Motor neuron (in vitro differentiated cells): ENCODE data around the gene NIM1K. TPM values are rescaled to one million over a fixed set of nuclear protein-coding genes. Genes with fewer than 3 reads are reported as not detected.
"Not testable (repeated sequence)": the region's sequence is repeated elsewhere in the genome, so short reads cannot be mapped to it uniquely, and the experiment has no call there.

Source experiments
- ATAC-seq, 8 experiments: fragments of 200-7000 bp; cut with Tn5 transposase; replicated peaks in 6 of 8; 2 replicates each; pipeline ENCODE4 v1.8.0; 2021; ENCODE audit warnings: mild to moderate bottlenecking in 8 of 8, moderate library complexity in 8 of 8
- H3K27ac ChIP-seq, 2 donors: fragments of 250-450 bp; sonication (Bioruptor Pico); 2 replicates each; pipeline ENCODE4 v1.9.0; 2021; ENCODE audit warnings: antibody characterized with exemption in 2 of 2, mild to moderate bottlenecking in 2 of 2, moderate library complexity in 1 of 2
- H3K4me1 ChIP-seq, 2 donors: fragments of 250-450 bp; sonication (Bioruptor Pico); replicated peaks in 1 of 2; 2 replicates each; pipeline ENCODE4 v1.6.1; 2021; ENCODE audit warnings: antibody characterized with exemption in 2 of 2, mild to moderate bottlenecking in 2 of 2, moderate library complexity in 1 of 2
- H3K4me3 ChIP-seq, 5 donors: fragments of 250-450 bp; sonication (Bioruptor Pico); 2 replicates each; pipeline ENCODE4 v1.9.0; 2021; ENCODE audit warnings: antibody characterized with exemption in 5 of 5, mild to moderate bottlenecking in 5 of 5, moderate library complexity in 4 of 5
- WGBS, 10 experiments: fragments of 450-650 bp; shearing (Covaris generic); methylation state at CpG; one replicate each; pipeline ENCODE4 v1.0.0; 2022; 5-methylcytosine and 5-hydroxymethylcytosine counted together
- in situ Hi-C, 9 experiments: fragments of 400-800 bp; cut with MboI; loops; one replicate each; pipeline ENCODE4 v1.15.0; 2021; ENCODE audit warnings: low sequenced_read_pairs in 9 of 9, low pct_unique_long_range_greater_than_20kb in 2 of 9; ENCODE audit not compliant: unreplicated experiment in 9 of 9
- total RNA-seq, 8 experiments: library from RNA; unstranded; fragments of 300-600 nt; gene quantifications; 2 replicates each; pipeline versions ENCODE4 v1.2.3 to v1.2.4, GENCODE V29; 2022

The NIM1K gene
- total RNA-seq, 8 experiments from 2014 or later = 1.5 to 14.7 (median 5.0) TPM

DNA sequence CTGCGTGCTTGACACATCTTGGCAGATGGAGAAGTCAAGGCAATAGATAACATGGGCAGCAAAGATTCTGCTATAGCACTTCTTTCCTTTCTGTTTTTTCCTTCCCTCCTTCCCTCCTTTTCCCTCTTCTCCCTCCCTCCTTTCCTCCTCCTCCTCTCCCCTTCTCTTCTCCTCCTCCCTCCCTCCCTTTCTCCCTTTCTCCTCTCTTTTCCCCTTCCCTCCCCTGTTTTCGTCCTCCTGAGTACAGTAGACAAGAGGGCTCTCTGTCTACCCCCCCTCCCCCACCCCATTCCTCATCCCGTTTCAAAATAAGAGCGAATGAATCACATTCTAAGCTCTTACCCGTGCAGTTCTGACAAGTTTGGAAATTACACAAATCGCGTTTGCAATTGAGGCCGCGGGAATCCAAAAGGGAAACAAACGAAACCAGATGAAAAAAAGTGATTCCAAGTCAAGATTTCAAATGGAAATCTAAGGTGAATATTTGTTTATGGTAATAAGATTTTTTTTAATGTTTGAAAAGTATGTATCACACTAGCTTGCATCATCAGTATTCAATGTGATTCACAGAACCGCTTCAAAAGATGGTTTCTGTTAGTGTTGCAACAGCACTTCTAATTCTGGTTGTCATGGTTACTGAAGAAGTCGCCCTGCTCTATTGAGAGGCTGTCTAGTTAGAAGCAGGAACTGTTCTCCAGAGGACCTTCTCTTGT lies 1.3 kb downstream of the NIM1K start:
- peaks cover 6 to 14% of the 10 kb centered on the region in 2 donors for H3K4me1 ChIP-seq
- no peak overlapping the region for H3K27ac ChIP-seq
- 0 to 6% (median 0%) methylated on average over 1 to 8 of the region's 12 CpGs for WGBS, 10 experiments
- in situ Hi-C loops = no loop called here
- peak overlapping the region; percentile 48 to 64 (median 59) for H3K4me3 ChIP-seq
- peak; percentile 18 to 80 (median 40) for ATAC-seq

GRCh38 chr5:43193894-43194265 lies 1.9 kb downstream of the NIM1K start:
- in situ Hi-C loops = no loop called here
- Histone ChIP-seq H3K27ac (no peak overlapping the region), H3K4me3 (peak overlapping the region; percentile 48 to 64 (median 59)), H3K4me1 (peaks cover 6 to 14% of the 10 kb centered on the region in 2 donors)
- 0 to 31% (median 0%) methylated on average over 1 to 6 of the region's 6 CpGs; no CpG with 5 or more reads in 1 of the 10 experiments for WGBS, 10 experiments
- peak in 5 of 8 experiments; percentile 7 to 27 (median 14) for ATAC-seq

GRCh38 chr5:43195670-43196265 lies 3.7 kb downstream of the NIM1K start:
- Histone ChIP-seq H3K27ac (no peak overlapping the region), H3K4me3 (no peak overlapping the region)

DNA sequence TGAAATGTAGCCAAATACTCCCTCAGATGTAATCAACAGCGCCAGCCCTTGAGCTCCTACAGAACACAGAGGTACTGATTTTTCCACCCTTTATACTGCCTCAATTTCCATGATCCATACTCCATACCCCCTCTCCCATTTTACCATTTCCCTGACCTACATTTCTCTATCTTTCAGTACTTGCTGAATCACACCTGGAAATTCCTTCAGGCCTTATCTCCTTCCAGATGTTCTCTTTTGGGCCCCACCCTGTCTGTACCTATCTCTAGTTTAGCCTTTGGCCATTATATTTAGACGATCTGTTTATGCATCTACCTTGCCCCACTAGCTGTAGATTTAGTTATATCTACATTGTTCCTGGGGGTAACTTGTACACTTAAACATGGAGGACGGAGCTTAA lies 5.5 kb downstream of the NIM1K start:
- Histone ChIP-seq H3K4me3 (no peak overlapping the region), H3K4me1 (peaks cover 6 to 8% of the 10 kb centered on the region in 2 donors), H3K27ac (no peak overlapping the region)
- in situ Hi-C loops = no loop called here
- WGBS, 10 experiments = 0 to 67% (median 45%) methylated on average over 1 to 3 of the region's 3 CpGs
- no peak for ATAC-seq

More at GRCh38 chr5:43195670-43196265, 3.7 kb downstream of the NIM1K start:
- H3K4me1 ChIP-seq = peaks cover 6 to 14% of the 10 kb centered on the region in 2 donors
- WGBS, 10 experiments = 58 to 94% (median 79%) methylated on average over 3 to 7 of the region's 7 CpGs
- in situ Hi-C loops = no loop called here
- no peak for ATAC-seq

DNA sequence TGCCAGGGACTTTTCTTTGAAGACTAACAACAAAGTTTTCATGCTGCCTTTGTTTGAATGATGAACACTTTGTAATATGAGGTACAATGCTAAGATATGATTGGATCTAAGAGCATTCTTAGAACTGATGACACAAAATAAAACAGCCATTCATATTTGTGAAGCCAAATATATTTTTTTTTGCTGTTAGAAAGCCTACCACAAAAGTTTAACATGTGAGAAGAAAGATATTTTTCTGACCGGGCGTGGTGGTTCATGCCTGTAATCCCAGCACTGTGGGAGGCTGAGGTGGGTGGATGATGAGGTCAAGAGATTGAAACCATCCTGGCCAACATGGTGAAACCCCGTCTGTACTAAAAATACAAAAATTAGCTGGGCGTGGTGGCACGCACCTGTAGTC lies 9.4 kb downstream of the NIM1K start:
- H3K27ac ChIP-seq, in situ Hi-C loops, H3K4me3 ChIP-seq, H3K4me1 ChIP-seq, ATAC-seq: not testable (repeated sequence)
- WGBS, 10 experiments = 56 to 100% (median 89%) methylated on average over 2 to 5 of the region's 5 CpGs; no CpG with 5 or more reads in 1 of the 10 experiments

DNA sequence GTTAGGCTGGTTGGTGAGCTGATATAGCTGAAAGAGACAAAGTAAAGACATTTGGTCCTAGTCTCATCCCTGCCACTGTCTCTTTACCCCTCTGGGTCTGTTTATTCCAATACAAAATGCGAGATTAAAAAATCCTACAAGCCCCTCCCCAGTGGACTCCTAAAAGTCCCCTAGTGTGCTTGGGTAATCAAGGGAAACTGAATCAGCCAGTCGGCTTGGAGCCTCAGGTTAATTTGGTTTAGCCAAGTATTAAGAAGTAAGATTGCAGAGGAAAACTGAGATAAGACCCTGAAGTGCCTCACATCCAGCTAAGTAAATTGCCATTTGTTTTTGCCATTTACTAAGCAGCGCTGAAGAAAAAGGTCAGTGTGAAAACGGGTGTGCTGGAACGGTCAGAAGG lies 10.4 kb downstream of the NIM1K start:
- WGBS, 10 experiments = 72 to 95% (median 90%) methylated on average over 1 to 5 of the region's 5 CpGs; no CpG with 5 or more reads in 1 of the 10 experiments
- in situ Hi-C loops = no loop called here
- no peak for ATAC-seq

GRCh38 chr5:43203373-43203772 lies 11.3 kb downstream of the NIM1K start:
- ATAC-seq = no peak
- H3K27ac ChIP-seq = no peak overlapping the region
- H3K4me3 ChIP-seq = no peak overlapping the region
- in situ Hi-C loops = no loop called here
- no peaks in the 10 kb centered on the region for H3K4me1 ChIP-seq
- WGBS, 10 experiments = 67 to 100% (median 88%) methylated on average over 1 to 4 of the region's 5 CpGs; no CpG with 5 or more reads in 2 of the 10 experiments

More for the DNA sequence above, 10.4 kb downstream of the NIM1K start:
- Histone ChIP-seq H3K27ac (no peak overlapping the region), H3K4me3 (no peak overlapping the region), H3K4me1 (no peaks in the 10 kb centered on the region)

DNA sequence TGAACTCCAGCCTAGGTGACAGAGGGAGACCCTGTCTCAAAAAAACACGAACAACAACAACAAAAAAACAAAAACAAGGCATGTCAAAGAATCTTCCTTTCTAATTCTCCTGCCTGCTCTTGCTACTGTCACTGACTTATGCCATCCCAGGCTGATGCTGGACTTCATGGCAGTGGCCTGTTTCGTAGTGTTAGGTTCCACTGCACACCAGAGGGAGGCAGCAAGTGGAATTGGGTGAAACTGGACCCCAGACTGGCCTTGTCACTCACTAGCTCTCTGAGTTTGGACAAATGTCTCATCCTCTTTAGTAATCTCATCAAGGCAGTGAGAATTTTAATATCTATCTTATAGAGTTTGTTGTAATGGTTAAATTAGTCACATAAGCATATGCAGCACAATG lies 12.9 kb downstream of the NIM1K start:
- Histone ChIP-seq H3K4me1 (no peaks in the 10 kb centered on the region), H3K27ac (no peak overlapping the region), H3K4me3 (no peak overlapping the region)
- no peak for ATAC-seq
- WGBS, 10 experiments = 60 to 88% (median 77%) methylated on average over 1 to 2 of the region's 2 CpGs; no CpG with 5 or more reads in 6 of the 10 experiments
- in situ Hi-C loops = no loop called here

GRCh38 chr5:43207601-43208000 lies 15.6 kb downstream of the NIM1K start:
- Histone ChIP-seq H3K4me3 (no peak overlapping the region), H3K27ac (no peak overlapping the region), H3K4me1 (no peaks in the 10 kb centered on the region)
- in situ Hi-C loops = no loop called here
- peak in 1 of 8 experiments; percentile 39 for ATAC-seq
- WGBS, 10 experiments = 8 to 100% (median 89%) methylated on average over 2 to 4 of the region's 4 CpGs; no CpG with 5 or more reads in 1 of the 10 experiments

DNA sequence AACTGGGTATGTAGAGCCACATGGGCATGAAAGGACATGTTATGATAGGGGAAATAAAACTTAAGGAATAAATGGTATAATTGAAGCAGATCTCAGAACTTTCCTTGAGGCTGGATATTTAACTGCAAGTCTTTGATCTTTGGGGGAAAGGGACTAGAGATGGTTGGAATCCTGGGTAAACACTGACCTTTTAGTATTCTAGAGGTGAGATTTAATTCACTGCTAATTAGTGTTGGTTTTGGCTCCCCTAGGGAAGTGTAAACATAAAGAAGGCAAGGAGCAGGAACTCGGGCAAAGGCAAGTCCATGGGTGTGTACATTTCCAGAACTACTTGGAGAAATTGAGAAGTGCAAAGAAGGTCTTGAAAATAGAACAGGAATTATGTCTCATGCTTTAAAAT lies 16.6 kb downstream of the NIM1K start:
- Histone ChIP-seq H3K4me3 (no peak overlapping the region), H3K4me1 (no peaks in the 10 kb centered on the region), H3K27ac (no peak overlapping the region)
- 0 to 67% (median 28%) methylated on average over 1 of the region's 1 CpG; no CpG with 5 or more reads in 2 of the 10 experiments for WGBS, 10 experiments
- in situ Hi-C loops = no loop called here
- no peak for ATAC-seq

GRCh38 chr5:43209060-43209459 lies 17.0 kb downstream of the NIM1K start:
- no peak overlapping the region for H3K4me3 ChIP-seq
- no peak for ATAC-seq
- in situ Hi-C loops = no loop called here
- H3K4me1 ChIP-seq = no peaks in the 10 kb centered on the region
- 58 to 100% (median 91%) methylated on average over 1 to 4 of the region's 4 CpGs; no CpG with 5 or more reads in 2 of the 10 experiments for WGBS, 10 experiments
- no peak overlapping the region for H3K27ac ChIP-seq

GRCh38 chr5:43209833-43210232 lies 17.8 kb downstream of the NIM1K start:
- WGBS, 10 experiments = 67 to 100% (median 86%) methylated on average over 1 to 4 of the region's 5 CpGs; no CpG with 5 or more reads in 3 of the 10 experiments
- H3K27ac ChIP-seq = no peak overlapping the region

DNA sequence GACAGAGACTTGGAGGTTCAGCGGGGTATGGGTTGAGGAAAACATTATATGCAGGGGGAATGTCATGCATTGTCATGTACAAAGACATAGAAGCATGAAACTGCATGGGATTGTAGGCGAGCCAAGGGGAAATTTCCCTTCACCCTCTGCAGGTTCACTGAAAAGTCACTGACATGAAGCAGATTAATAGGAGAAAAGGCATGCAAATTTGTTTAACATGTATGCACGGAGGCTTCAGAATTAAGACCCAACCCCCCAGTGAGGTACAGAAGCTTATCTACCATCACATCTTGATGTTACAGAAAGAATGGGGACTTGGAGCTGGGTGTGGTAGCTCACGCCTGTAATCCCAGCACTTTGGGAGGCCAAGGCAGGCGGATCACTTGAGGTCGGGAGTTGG lies 18.5 kb downstream of the NIM1K start:
- in situ Hi-C loops = no loop called here
- ATAC-seq = peak in 1 of 8 experiments; percentile 20
- Histone ChIP-seq H3K4me3 (no peak overlapping the region), H3K27ac (no peak overlapping the region), H3K4me1 (no peaks in the 10 kb centered on the region)
- WGBS, 10 experiments = 17 to 100% (median 63%) methylated on average over 1 to 5 of the region's 6 CpGs; no CpG with 5 or more reads in 1 of the 10 experiments

More at GRCh38 chr5:43209833-43210232, 17.8 kb downstream of the NIM1K start:
- H3K4me1 ChIP-seq = no peaks in the 10 kb centered on the region
- in situ Hi-C loops = no loop called here
- H3K4me3 ChIP-seq = no peak overlapping the region
- no peak for ATAC-seq
